ENCODE measurements around the gene ANTKMT.

Gene ANTKMT

GRCh38 chr16:684961-685696 lies 35.8 kb upstream of the ANTKMT start:
- H3K4me3 ChIP-seq (ENCODE audit: low read length), result no peak overlapping the region
- DNase-seq, result no peak

GRCh38 chr16:685967-686366 lies 35.0 kb upstream of the ANTKMT start:
- no peak overlapping the region for H3K56ac ChIP-seq (ENCODE audit: low read length)
- H3K79me1 ChIP-seq (ENCODE audit: low read length), result peaks cover 24% of the 10 kb centered on the region
- no peak overlapping the region for H3K4me3 ChIP-seq (ENCODE audit: low read length)
- WGBS (ENCODE audit: extremely low coverage, insufficient coverage, low lambda C conversion rate), result no CpG with 5 or more reads among the region's 10 CpGs
- H2AK5ac ChIP-seq (ENCODE audit: low read length), result no peak overlapping the region
- H3K4ac ChIP-seq (ENCODE audit: low read depth, low read length), result no peak overlapping the region
- H3K23ac ChIP-seq (ENCODE audit: low read length), result no peak overlapping the region
- no peak overlapping the region for H2BK5ac ChIP-seq (ENCODE audit: low read length)
- H2BK15ac ChIP-seq (replicated peaks; ENCODE audit: low read depth), result no peak overlapping the region
- no peak for DNase-seq
- H3K18ac ChIP-seq (ENCODE audit: low read length), result no peak overlapping the region
- no peak overlapping the region for H3K9ac ChIP-seq (ENCODE audit: low read length)
- H3K4me2 ChIP-seq (ENCODE audit: low read length), result no peak overlapping the region
- H3K79me2 ChIP-seq (ENCODE audit: control insufficient read depth, insufficient read depth, low read length), result peaks cover 15% of the 10 kb centered on the region
- H4K5ac ChIP-seq (ENCODE audit: low read length), result no peak overlapping the region
- H3K4me1 ChIP-seq (ENCODE audit: control insufficient read depth, low read depth, low read length), result peaks cover 3% of the 10 kb centered on the region
- H2BK120ac ChIP-seq (ENCODE audit: low read depth, low read length), result no peak overlapping the region
- H4K8ac ChIP-seq (ENCODE audit: low read depth, low read length), result no peak overlapping the region
- H3K27me3 ChIP-seq (ENCODE audit: insufficient read depth, low read length, poor library complexity), result no peaks in the 10 kb centered on the region
- H3K27ac ChIP-seq (ENCODE audit: low read depth, low read length), result no peak overlapping the region
- H3K36me3 ChIP-seq (ENCODE audit: control insufficient read depth, insufficient read depth, low read length), result peaks cover 13% of the 10 kb centered on the region

More at GRCh38 chr16:684961-685696, 35.8 kb upstream of the ANTKMT start:
- H4K8ac ChIP-seq (ENCODE audit: low read depth, low read length), result no peak overlapping the region
- no peak overlapping the region for H3K18ac ChIP-seq (ENCODE audit: low read length)
- no peak overlapping the region for H2BK5ac ChIP-seq (ENCODE audit: low read length)
- H3K9ac ChIP-seq (ENCODE audit: low read length), result no peak overlapping the region
- no peak overlapping the region for H2AK5ac ChIP-seq (ENCODE audit: low read length)
- no peak overlapping the region for H4K5ac ChIP-seq (ENCODE audit: low read length)
- no peaks in the 10 kb centered on the region for H3K27me3 ChIP-seq (ENCODE audit: insufficient read depth, low read length, poor library complexity)
- H3K4me2 ChIP-seq (ENCODE audit: low read length), result no peak overlapping the region
- H3K79me1 ChIP-seq (ENCODE audit: low read length), result peaks cover 24% of the 10 kb centered on the region
- no peak overlapping the region for H3K4ac ChIP-seq (ENCODE audit: low read depth, low read length)
- peaks cover 13% of the 10 kb centered on the region for H3K36me3 ChIP-seq (ENCODE audit: control insufficient read depth, insufficient read depth, low read length)
- H3K79me2 ChIP-seq (ENCODE audit: control insufficient read depth, insufficient read depth, low read length), result peaks cover 18% of the 10 kb centered on the region
- no peak overlapping the region for H2BK15ac ChIP-seq (replicated peaks; ENCODE audit: low read depth)
- no peak overlapping the region for H3K56ac ChIP-seq (ENCODE audit: low read length)
- no peak overlapping the region for H3K23ac ChIP-seq (ENCODE audit: low read length)
- no peak overlapping the region for H2BK120ac ChIP-seq (ENCODE audit: low read depth, low read length)
- H3K4me1 ChIP-seq (ENCODE audit: control insufficient read depth, low read depth, low read length), result peaks cover 3% of the 10 kb centered on the region
- H3K27ac ChIP-seq (ENCODE audit: low read depth, low read length), result no peak overlapping the region
- WGBS (ENCODE audit: extremely low coverage, insufficient coverage, low lambda C conversion rate), result no CpG with 5 or more reads among the region's 61 CpGs

GRCh38 chr16:686459-687260 lies 34.3 kb upstream of the ANTKMT start:
- Histone ChIP-seq H3K18ac (ENCODE audit: low read length) (no peak overlapping the region), H3K56ac (ENCODE audit: low read length) (no peak overlapping the region), H3K23ac (ENCODE audit: low read length) (no peak overlapping the region), H2BK15ac (replicated peaks; ENCODE audit: low read depth) (no peak overlapping the region), H2AK5ac (ENCODE audit: low read length) (no peak overlapping the region), H3K36me3 (ENCODE audit: control insufficient read depth, insufficient read depth, low read length) (peaks cover 12% of the 10 kb centered on the region), H4K8ac (ENCODE audit: low read depth, low read length) (no peak overlapping the region), H3K79me1 (ENCODE audit: low read length) (peaks cover 20% of the 10 kb centered on the region), H3K79me2 (ENCODE audit: control insufficient read depth, insufficient read depth, low read length) (peaks cover 8% of the 10 kb centered on the region), H4K5ac (ENCODE audit: low read length) (no peak overlapping the region), H3K4me3 (ENCODE audit: low read length) (no peak overlapping the region), H3K4me1 (ENCODE audit: control insufficient read depth, low read depth, low read length) (peaks cover 3% of the 10 kb centered on the region), H3K27me3 (ENCODE audit: insufficient read depth, low read length, poor library complexity) (no peaks in the 10 kb centered on the region), H3K27ac (ENCODE audit: low read depth, low read length) (no peak overlapping the region), H2BK120ac (ENCODE audit: low read depth, low read length) (no peak overlapping the region), H3K9ac (ENCODE audit: low read length) (no peak overlapping the region), H3K4me2 (ENCODE audit: low read length) (no peak overlapping the region), H2BK5ac (ENCODE audit: low read length) (no peak overlapping the region), H3K4ac (ENCODE audit: low read depth, low read length) (no peak overlapping the region)
- WGBS (ENCODE audit: extremely low coverage, insufficient coverage, low lambda C conversion rate), result no CpG with 5 or more reads among the region's 51 CpGs
- DNase-seq, result no peak

- H4K8ac ChIP-seq (ENCODE audit: low read depth, low read length), result no peak overlapping the region
- H3K4ac ChIP-seq (ENCODE audit: low read depth, low read length), result no peak overlapping the region
- H3K56ac ChIP-seq (ENCODE audit: low read length), result no peak overlapping the region
- H3K27ac ChIP-seq (ENCODE audit: low read depth, low read length), result no peak overlapping the region
- no peak overlapping the region for H3K23ac ChIP-seq (ENCODE audit: low read length)
- peaks cover 4% of the 10 kb centered on the region for H3K27me3 ChIP-seq (ENCODE audit: insufficient read depth, low read length, poor library complexity)
- WGBS (ENCODE audit: extremely low coverage, insufficient coverage, low lambda C conversion rate), result no CpG with 5 or more reads among the region's 19 CpGs
- no peak overlapping the region for H3K9ac ChIP-seq (ENCODE audit: low read length)
- H3K79me1 ChIP-seq (ENCODE audit: low read length), result peaks cover 14% of the 10 kb centered on the region
- H3K4me1 ChIP-seq (ENCODE audit: control insufficient read depth, low read depth, low read length), result peaks cover 3% of the 10 kb centered on the region
- H3K4me2 ChIP-seq (ENCODE audit: low read length), result no peak overlapping the region
- no peak overlapping the region for H3K18ac ChIP-seq (ENCODE audit: low read length)
- no peak overlapping the region for H2BK5ac ChIP-seq (ENCODE audit: low read length)
- H2BK15ac ChIP-seq (replicated peaks; ENCODE audit: low read depth), result no peak overlapping the region
- no peak overlapping the region for H3K4me3 ChIP-seq (ENCODE audit: low read length)
- DNase-seq, result no peak
- no peak overlapping the region for H2BK120ac ChIP-seq (ENCODE audit: low read depth, low read length)
- no peak overlapping the region for H4K5ac ChIP-seq (ENCODE audit: low read length)
- peaks cover 6% of the 10 kb centered on the region for H3K36me3 ChIP-seq (ENCODE audit: control insufficient read depth, insufficient read depth, low read length)
- H3K79me2 ChIP-seq (ENCODE audit: control insufficient read depth, insufficient read depth, low read length), result peaks cover 3% of the 10 kb centered on the region
- H2AK5ac ChIP-seq (ENCODE audit: low read length), result no peak overlapping the region
Measured at GRCh38 chr16:687499-687898, 33.4 kb upstream of the ANTKMT start.

GRCh38 chr16:689175-689897 lies 31.6 kb upstream of the ANTKMT start:
- H3K23ac ChIP-seq (ENCODE audit: low read length), result no peak overlapping the region
- no peak overlapping the region for H3K27ac ChIP-seq (ENCODE audit: low read depth, low read length)
- H3K36me3 ChIP-seq (ENCODE audit: control insufficient read depth, insufficient read depth, low read length), result no peaks in the 10 kb centered on the region
- H4K5ac ChIP-seq (ENCODE audit: low read length), result no peak overlapping the region
- no peak overlapping the region for H4K8ac ChIP-seq (ENCODE audit: low read depth, low read length)
- H3K27me3 ChIP-seq (ENCODE audit: insufficient read depth, low read length, poor library complexity), result peaks cover 16% of the 10 kb centered on the region
- H2BK120ac ChIP-seq (ENCODE audit: low read depth, low read length), result no peak overlapping the region
- no peak for DNase-seq
- peak overlapping the region; percentile 81 for H2AK5ac ChIP-seq (ENCODE audit: low read length)
- WGBS (ENCODE audit: extremely low coverage, insufficient coverage, low lambda C conversion rate), result no CpG with 5 or more reads among the region's 26 CpGs
- H3K79me1 ChIP-seq (ENCODE audit: low read length), result peaks cover 9% of the 10 kb centered on the region
- H3K9ac ChIP-seq (ENCODE audit: low read length), result peak overlapping the region; percentile 92
- no peak overlapping the region for H2BK15ac ChIP-seq (replicated peaks; ENCODE audit: low read depth)
- H2BK5ac ChIP-seq (ENCODE audit: low read length), result no peak overlapping the region
- peak overlapping the region; percentile 98 for H3K4me2 ChIP-seq (ENCODE audit: low read length)
- H3K56ac ChIP-seq (ENCODE audit: low read length), result peak overlapping the region; percentile 93
- H3K79me2 ChIP-seq (ENCODE audit: control insufficient read depth, insufficient read depth, low read length), result no peaks in the 10 kb centered on the region
- H3K4me1 ChIP-seq (ENCODE audit: control insufficient read depth, low read depth, low read length), result peaks cover 3% of the 10 kb centered on the region
- H3K18ac ChIP-seq (ENCODE audit: low read length), result no peak overlapping the region
- no peak overlapping the region for H3K4ac ChIP-seq (ENCODE audit: low read depth, low read length)
- H3K4me3 ChIP-seq (ENCODE audit: low read length), result peak overlapping the region; percentile 85

All from mesendoderm (in vitro differentiated cells).